Endometrial microvascular endothelial cells (primary cell): ENCODE data around the gene GIPR. TPM values are rescaled to one million over a fixed set of nuclear protein-coding genes. Genes with fewer than 3 reads are reported as not detected.
"Not testable (repeated sequence)": the region's sequence is repeated elsewhere in the genome, so short reads cannot be mapped to it uniquely, and the experiment has no call there.

ENCODE experiments used
- in situ Hi-C: cut with HindIII; loops from 2 replicates; pipeline ENCODE4 v1.10.0; 2017; ENCODE audit warnings: low sequenced_read_pairs, low pct_unique_long_range_greater_than_20kb; ENCODE audit errors: inconsistent ontology term
- total RNA-seq: library from RNA; depleted of rRNA; stranded (reverse); fragments of >200 nt; gene quantifications from one replicate; pipeline ENCODE4 v1.2.3, GENCODE V29; 2015; ENCODE audit errors: inconsistent ontology term

GIPR gene
- total RNA-seq, 1 donor from 2014 or later, result not detected

- in situ Hi-C loops, result no loop called here
These were observed 48.5 kb downstream of the GIPR start for GRCh38 chr19:45716359-45717130.

- in situ Hi-C loops, result no loop called here
These were observed 49.3 kb downstream of the GIPR start for GRCh38 chr19:45717131-45717982.

- in situ Hi-C loops, result no loop called here
These were observed 50.1 kb downstream of the GIPR start for GRCh38 chr19:45717983-45718650.

- in situ Hi-C loops, result not testable (repeated sequence)
These were observed 52.0 kb downstream of the GIPR start for GRCh38 chr19:45720065-45720464.

- in situ Hi-C loops, result not testable (repeated sequence)
These were observed 60.7 kb downstream of the GIPR start for GRCh38 chr19:45728683-45729082.

GRCh38 chr19:45729800-45730290 is 61.8 kb downstream of the GIPR start:
- in situ Hi-C loops, result no loop called here

GRCh38 chr19:45730368-45731288 is 62.6 kb downstream of the GIPR start, which contains the start of gene FBXO46:
Gene FBXO46, minus strand, starts transcription at chr19:45730896. Its CDS starts 17,401 bp downstream, at chr19:45713495.
- in situ Hi-C loops, result no loop called here

Other genes starting within 250 kb of the GIPR start
- gene ERCC1, start 244.3 kb upstream of the GIPR start, total RNA-seq, result 109 TPM
- 0.84 TPM for gene FOSB, start 200.2 kb upstream of the GIPR start, total RNA-seq
- gene RTN2, start 171.2 kb upstream of the GIPR start, total RNA-seq, result 13.0 TPM
- 3.5 TPM for gene PPM1N, start 169.8 kb upstream of the GIPR start, total RNA-seq
- gene VASP, start 160.7 kb upstream of the GIPR start, total RNA-seq, result 373 TPM
- 10.6 TPM for gene OPA3, start 83.4 kb upstream of the GIPR start, total RNA-seq
- 42.0 TPM for gene GPR4, start 66.0 kb upstream of the GIPR start, total RNA-seq
- gene EML2, start 28.8 kb upstream of the GIPR start, total RNA-seq, result 24.0 TPM
- gene SNRPD2, start 23.7 kb downstream of the GIPR start, total RNA-seq, result 239 TPM
- gene QPCTL, start 24.4 kb downstream of the GIPR start, total RNA-seq, result 21.3 TPM
- gene FBXO46, start 62.7 kb downstream of the GIPR start, total RNA-seq, result 10.7 TPM
- not detected for gene MEIOSIN, start 65.2 kb downstream of the GIPR start, total RNA-seq
- 6.8 TPM for gene SIX5, start 101.0 kb downstream of the GIPR start, total RNA-seq
- gene DMPK, start 114.3 kb downstream of the GIPR start, total RNA-seq, result 8.6 TPM
- 40.3 TPM for gene DMWD, start 124.6 kb downstream of the GIPR start, total RNA-seq
- not detected for gene RSPH6A, start 147.1 kb downstream of the GIPR start, total RNA-seq
- gene SYMPK, start 194.9 kb downstream of the GIPR start, total RNA-seq, result 44.8 TPM
- not detected for gene FOXA3, start 196.1 kb downstream of the GIPR start, total RNA-seq
- gene IRF2BP1, start 217.9 kb downstream of the GIPR start, total RNA-seq, result 13.6 TPM
- 0.84 TPM for gene MYPOP, start 234.4 kb downstream of the GIPR start, total RNA-seq
- gene NANOS2, start 246.6 kb downstream of the GIPR start, total RNA-seq, result not detected